ENCODE results near the gene VPS25.

VPS25 gene

DNA sequence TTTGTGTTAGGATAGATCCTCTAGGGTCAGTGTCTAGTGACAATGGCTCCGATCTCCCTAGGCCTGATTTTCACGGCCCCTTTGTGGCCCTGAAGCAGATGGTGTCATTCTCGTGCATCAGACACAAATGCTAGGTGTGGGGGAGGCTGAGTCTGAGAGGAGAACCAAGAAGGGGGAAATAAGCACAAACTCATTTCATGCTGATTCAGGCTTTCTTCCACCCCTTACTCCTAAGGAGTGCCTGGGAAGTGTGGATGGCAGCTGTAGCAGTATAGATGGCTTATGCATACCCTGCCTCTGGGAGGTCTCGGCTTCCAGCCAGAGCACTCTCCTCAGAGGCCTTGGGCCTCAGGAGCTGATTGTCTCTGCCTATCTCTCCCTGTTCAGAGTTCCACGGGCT is 5.3 kb downstream of the VPS25 start:
- peaks cover 35% of the 10 kb centered on the region for H3K27me3 Mint-ChIP-seq (ENCODE audit: low read depth)
- H3K36me3 Mint-ChIP-seq (ENCODE audit: low read depth), result peaks cover 25% of the 10 kb centered on the region
- peak overlapping the region; percentile 39 to 46 (median 40) for H3K4me3 Mint-ChIP-seq
- TF ChIP-seq, protein P1, sequence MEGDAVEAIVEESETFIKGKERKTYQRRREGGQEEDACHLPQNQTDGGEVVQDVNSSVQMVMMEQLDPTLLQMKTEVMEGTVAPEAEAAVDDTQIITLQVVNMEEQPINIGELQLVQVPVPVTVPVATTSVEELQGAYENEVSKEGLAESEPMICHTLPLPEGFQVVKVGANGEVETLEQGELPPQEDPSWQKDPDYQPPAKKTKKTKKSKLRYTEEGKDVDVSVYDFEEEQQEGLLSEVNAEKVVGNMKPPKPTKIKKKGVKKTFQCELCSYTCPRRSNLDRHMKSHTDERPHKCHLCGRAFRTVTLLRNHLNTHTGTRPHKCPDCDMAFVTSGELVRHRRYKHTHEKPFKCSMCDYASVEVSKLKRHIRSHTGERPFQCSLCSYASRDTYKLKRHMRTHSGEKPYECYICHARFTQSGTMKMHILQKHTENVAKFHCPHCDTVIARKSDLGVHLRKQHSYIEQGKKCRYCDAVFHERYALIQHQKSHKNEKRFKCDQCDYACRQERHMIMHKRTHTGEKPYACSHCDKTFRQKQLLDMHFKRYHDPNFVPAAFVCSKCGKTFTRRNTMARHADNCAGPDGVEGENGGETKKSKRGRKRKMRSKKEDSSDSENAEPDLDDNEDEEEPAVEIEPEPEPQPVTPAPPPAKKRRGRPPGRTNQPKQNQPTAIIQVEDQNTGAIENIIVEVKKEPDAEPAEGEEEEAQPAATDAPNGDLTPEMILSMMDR (IDR thresholded peaks at IDR 0.05; ENCODE audit: unreplicated experiment in 3 of 3), result no peak
- H3K27ac Mint-ChIP-seq, result peak overlapping the region in 1 of 3 experiments; percentile 84
- no peaks in the 10 kb centered on the region for H3K9me3 Mint-ChIP-seq
- H3K4me1 Mint-ChIP-seq, result peaks cover 14% of the 10 kb centered on the region

DNA sequence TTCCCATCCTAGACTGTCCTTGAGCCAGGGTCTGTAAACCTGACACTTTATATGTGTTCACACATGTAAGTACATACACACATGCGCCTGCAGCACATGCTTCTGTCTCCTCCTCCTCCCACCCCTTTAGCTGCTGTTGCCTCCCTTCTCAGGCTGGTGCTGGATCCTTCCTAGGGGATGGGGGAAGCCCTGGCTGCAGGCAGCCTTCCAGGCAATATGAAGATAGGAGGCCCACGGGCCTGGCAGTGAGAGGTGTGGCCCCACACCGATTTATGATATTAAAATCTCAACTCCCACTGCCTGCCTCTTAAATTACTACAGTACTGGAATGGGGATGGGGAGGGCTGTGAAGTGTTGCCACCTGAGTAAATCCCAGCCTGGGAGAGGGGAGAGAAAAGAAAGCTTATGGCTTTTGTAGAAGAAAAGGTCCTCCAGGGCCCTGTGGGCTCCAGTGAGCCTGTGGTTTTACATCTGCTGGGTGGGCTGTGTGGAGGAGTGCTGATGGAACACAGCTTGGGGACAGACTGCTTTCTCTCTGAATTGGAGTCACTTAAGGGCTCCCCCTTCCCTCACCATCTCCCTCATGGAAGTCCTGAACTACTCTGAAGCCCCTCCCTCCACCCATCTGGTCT is 6.2 kb downstream of the VPS25 start:
- Mint-ChIP-seq H3K36me3 (ENCODE audit: low read depth) (peaks cover 25% of the 10 kb centered on the region), H3K27me3 (ENCODE audit: low read depth) (peaks cover 37% of the 10 kb centered on the region), H3K27ac (peak overlapping the region; percentile 28 to 84 (median 67)), H3K4me1 (peaks cover 15% of the 10 kb centered on the region), H3K4me3 (peak overlapping the region; percentile 69 to 82 (median 81)), H3K9me3 (no peaks in the 10 kb centered on the region)
- TF ChIP-seq, protein P1 (IDR thresholded peaks at IDR 0.05; ENCODE audit: unreplicated experiment in 3 of 3), result no peak

DNA sequence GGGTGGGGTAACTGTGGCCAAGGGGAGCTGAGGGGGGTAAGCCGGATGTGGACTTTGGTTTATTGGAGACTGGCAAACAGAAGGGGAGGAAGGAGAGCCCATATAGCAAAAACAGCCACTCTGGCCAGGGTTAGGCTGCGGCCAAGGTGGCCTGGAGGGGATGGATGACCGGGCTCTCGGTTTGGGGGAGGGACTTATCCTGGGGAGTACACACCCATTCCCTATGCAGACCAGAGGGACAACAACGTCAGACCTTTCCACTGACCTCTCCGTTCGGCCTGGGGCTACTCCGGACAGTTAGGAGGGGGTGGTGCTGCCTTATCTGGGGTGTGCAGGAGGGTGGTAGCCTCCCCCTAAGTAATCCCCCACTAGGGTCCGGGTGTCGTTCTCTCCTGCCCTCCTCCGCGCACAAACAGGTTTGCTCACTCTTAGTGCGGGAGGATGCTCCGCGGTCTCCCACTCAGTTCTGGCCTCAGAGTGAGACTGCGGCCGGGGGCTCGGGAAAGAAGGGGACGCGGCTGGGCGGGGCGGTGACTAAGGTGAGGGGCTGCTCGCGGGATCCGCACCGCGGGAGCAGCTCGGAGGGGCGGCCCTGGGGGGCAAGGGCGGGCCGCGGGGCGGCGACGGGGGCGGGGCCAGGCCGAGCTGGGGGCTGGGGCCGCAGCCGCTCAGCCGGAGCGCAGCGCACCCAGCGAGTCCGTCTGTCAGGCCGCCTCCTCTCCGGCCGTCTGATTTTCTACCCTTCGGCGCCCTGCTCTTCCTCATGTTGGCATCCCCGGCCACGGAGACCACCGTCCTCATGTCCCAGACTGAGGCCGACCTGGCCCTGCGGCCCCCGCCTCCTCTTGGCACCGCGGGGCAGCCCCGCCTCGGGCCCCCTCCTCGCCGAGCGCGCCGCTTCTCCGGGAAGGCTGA is 6.9 kb downstream of the VPS25 start, which contains the start of gene WNK4:
Gene WNK4 (plus strand): TSS at position 675 of the 915 bp plus-strand sequence. CDS start 89 bp downstream, at position 764.
- no peaks in the 10 kb centered on the region for H3K9me3 Mint-ChIP-seq
- H3K27ac Mint-ChIP-seq, result peak within 1 kb of the TSS; percentile 28 to 84 (median 67)
- peak within 1 kb of the TSS; percentile 69 to 82 (median 81) for H3K4me3 Mint-ChIP-seq
- TF ChIP-seq, protein P1 (IDR thresholded peaks at IDR 0.05; ENCODE audit: unreplicated experiment in 3 of 3), result no peak
- peaks cover 25% of the 10 kb centered on the region for H3K36me3 Mint-ChIP-seq (ENCODE audit: low read depth)
- peaks cover 43% of the 10 kb centered on the region for H3K27me3 Mint-ChIP-seq (ENCODE audit: low read depth)
- H3K4me1 Mint-ChIP-seq, result peaks cover 15% of the 10 kb centered on the region

DNA sequence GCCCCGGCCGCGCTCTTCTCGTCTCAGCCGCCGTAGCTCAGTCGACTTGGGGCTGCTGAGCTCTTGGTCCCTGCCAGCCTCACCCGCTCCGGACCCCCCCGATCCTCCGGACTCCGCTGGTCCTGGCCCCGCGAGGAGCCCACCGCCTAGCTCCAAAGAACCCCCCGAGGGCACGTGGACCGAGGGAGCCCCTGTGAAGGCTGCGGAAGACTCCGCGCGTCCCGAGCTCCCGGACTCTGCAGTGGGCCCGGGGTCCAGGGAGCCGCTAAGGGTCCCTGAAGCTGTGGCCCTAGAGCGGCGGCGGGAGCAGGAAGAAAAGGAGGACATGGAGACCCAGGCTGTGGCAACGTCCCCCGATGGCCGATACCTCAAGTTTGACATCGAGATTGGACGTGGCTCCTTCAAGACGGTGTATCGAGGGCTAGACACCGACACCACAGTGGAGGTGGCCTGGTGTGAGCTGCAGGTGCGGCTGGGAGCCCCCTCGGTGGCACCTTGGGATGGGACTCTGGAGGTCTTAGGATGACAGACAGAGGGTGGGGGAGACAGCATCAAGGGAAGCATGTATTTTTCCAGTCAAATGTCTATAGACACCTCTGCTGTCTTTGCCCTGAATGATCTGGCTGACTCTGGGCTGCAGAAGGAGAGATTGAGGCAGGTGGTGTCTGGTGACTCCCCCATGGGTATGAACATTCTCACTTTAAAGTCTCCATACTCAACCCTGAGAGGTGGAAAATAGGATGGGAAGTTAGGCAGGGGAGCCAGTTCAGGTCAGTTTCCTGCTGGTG is 7.8 kb downstream of the VPS25 start:
- peak overlapping the region; percentile 54 to 72 (median 68) for H3K4me3 Mint-ChIP-seq

DNA sequence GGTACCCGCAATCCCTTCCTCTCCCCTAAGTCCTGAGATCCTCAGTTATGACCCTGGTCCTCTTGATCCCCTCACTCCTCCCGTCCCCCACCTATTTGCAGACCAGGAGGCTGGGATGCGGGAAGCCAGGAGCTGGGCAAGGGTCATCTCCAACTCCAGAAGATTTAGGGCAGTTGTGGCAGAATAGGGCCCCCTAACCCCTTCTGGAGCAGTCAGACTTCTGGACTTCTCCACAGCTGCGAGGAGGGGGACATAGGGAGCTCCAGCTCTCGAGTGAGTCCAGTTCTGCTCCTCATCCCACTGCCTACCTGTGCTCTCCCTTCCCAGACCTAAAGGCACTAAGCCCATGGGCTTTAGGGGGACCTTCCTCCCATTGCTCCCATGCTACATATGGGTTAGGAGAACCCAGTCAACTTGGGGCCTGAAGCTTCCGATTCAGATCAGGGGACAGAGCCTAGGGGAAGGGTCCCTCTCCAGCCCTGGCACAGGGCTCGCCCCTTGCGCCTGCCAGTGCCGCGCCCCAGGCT is 8.5 kb downstream of the VPS25 start:
- Mint-ChIP-seq H3K9me3 (no peaks in the 10 kb centered on the region), H3K36me3 (ENCODE audit: low read depth) (peaks cover 20% of the 10 kb centered on the region), H3K4me1 (peaks cover 15% of the 10 kb centered on the region), H3K27me3 (ENCODE audit: low read depth) (peaks cover 43% of the 10 kb centered on the region), H3K27ac (no peak overlapping the region), H3K4me3 (peak overlapping the region; percentile 54 to 72 (median 68))
- TF ChIP-seq, protein P1 (IDR thresholded peaks at IDR 0.05; ENCODE audit: unreplicated experiment in 3 of 3), result no peak

More for the DNA sequence above, 7.8 kb downstream of the VPS25 start:
- no peaks in the 10 kb centered on the region for H3K9me3 Mint-ChIP-seq
- H3K27ac Mint-ChIP-seq, result no peak overlapping the region
- peaks cover 15% of the 10 kb centered on the region for H3K4me1 Mint-ChIP-seq
- TF ChIP-seq, protein P1 (IDR thresholded peaks at IDR 0.05; ENCODE audit: unreplicated experiment in 3 of 3), result no peak
- H3K36me3 Mint-ChIP-seq (ENCODE audit: low read depth), result peaks cover 22% of the 10 kb centered on the region
- H3K27me3 Mint-ChIP-seq (ENCODE audit: low read depth), result peaks cover 43% of the 10 kb centered on the region

Data from nephron (organoid).